GM04503 (cell line): ENCODE data around the gene ABT1.
"Not testable (repeated sequence)": the region's sequence is repeated elsewhere in the genome, so short reads cannot be mapped to it uniquely, and the experiment has no call there.

Experiments used
- DNase-seq: peaks from one replicate; pipeline ENCODE4 v3.0.0-alpha.2; 2012; ENCODE audit warnings: low read depth

The ABT1 gene

GRCh38 chr6:26596579-26597388 lies at the start of gene ABT1:
TSS of gene ABT1 (plus strand) at chr6:26596953. CDS start at chr6:26596983, 30 bp downstream.
- DNase-seq, result peak; percentile 90

- not testable (repeated sequence) for DNase-seq
These were observed 49.4 kb upstream of the ABT1 start for GRCh38 chr6:26547363-26547762.

DNA sequence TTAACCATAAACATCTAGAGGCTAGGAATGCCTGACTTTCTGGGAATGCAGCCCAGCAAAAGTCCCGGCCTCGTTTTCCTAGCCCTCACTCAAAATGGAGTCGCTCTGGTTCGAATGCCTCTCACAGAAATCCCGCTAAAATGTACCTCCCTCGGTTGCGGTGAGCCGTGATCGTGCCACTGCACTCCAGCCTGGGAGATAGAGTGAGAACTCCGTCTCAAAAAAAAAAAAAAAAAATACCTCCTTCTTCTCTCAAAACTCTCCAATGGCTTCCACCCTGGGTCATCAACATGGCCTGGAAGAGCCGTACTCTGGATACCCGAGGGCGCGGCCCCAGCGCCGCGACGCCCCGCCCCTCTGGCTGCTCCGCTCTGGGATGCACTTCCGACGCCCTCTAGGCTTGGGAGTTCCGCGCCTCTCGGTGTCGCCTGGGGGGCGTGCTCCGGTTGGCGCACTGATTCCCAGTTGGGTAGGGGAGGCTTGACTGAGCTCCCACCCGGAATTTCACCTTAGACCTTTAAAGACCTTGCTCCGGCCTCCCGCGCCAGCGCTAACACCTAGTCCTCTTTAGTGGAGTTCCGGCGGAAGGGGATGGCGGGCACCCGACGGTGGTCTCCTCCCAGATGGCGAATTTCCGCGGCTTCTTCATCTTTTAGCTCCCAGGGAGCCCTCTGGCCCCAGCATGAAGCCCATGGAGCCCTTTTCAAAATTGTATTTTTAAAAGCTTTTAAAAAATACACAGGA lies 46.3 kb upstream of the ABT1 start:
- no peak for DNase-seq

DNA sequence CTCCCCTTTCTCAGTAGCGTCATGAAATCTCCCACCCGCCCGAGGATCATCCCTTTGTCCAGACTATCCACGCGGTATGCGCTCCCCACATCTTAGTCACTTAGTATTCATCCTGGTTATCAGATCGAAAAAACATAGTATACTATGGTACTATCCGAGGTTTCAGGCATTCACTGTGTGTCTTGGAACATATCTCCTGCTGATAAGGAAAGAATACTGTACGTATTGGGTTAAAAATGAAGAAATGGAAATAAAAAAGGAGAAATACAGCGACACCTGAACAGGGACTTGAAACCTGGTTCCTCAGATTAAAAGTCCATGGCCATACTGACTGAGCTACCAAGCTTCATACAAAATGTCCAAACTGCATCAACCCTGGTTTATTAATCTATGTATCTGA lies 44.5 kb upstream of the ABT1 start:
- no peak for DNase-seq

DNA sequence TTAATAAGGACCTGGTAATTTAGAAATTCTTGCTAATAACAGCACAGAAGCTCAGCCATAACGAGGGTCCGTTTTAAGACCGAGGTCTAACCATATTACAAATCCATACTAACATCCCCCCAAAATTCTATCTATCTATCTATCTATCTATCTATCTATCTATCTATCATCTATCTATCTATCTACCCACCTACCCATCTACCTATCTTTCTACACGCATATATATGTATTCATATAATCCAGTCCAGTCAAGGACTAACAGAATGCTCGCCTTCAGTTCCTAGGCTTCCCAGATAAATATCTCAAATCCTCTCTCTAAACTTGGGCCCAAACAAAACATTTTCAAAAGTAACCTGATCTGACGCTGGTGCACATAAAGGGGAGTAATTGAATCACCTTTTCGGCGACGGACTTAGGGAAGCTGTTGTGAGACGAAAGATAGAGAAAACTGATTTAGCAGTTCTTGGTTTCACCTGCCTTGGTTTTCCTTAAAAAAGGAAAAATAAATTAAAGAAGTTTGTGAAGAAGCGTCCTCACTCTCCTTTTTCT lies 44.0 kb upstream of the ABT1 start:
- DNase-seq, result no peak

DNA sequence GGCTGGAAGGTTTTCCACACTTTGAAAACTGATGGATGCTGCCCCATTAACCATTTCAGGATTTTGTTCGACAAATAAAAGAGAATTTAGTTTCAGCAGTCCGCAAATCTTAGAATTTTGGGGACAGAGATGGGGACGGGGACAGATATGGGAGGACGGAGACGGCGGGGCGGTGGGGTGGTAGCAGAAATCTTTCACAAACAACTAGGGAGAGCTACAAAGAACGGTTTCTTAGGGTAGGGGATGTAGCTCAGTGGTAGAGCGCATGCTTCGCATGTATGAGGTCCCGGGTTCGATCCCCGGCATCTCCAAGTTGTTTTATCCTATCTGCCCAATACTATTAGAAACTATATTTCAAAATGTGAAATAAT lies 43.5 kb upstream of the ABT1 start:
- DNase-seq, result no peak

DNA sequence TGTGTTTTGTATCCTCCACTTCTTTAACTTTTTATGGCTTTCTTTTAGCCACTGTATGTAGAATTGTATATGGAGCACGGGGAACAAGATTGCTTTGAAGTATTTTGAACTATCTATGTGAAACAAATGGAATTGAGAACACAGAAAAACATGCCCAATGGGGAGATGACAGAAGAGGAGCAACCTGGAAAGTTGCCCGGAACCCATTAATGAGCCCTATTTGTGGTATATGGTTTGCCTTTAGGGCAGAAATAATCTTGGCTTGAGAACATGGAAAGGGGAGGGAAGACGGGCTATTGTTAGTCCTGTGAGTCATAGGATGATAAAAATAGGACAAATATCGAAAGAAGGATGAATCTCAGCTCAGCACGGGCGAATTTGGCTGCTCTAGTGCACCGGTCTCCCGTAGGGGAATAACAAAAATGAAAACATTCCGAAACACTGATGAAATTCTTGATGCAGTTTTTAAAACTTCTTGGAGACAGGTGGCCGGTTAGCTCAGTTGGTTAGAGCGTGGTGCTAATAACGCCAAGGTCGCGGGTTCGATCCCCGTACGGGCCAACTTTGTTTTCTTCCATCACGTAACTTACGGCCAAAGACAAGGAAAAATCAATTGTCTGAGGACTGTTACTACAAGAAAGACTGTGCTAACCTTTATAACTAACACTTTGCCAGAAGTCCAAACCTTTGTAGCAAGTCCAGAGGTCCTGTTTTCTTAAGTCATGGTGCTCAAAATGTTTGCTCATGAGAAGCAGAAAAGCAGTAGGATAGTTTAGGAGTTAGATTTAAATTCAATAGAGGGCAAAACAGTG lies 42.9 kb upstream of the ABT1 start:
- peak; percentile 91 for DNase-seq

DNA sequence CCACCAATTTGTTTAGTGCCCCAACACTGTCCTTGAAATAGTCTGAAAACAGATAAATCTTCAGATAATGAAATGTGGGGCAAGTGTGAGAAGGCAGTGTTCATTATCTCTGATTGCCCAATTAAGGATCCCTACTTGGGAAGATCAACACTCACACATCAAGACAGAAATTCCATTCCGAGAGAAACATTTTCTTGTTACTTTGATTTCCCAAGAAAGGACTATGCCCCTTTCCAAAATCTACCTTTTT lies 42.4 kb upstream of the ABT1 start:
- no peak for DNase-seq

GRCh38 chr6:26554697-26555504 lies 41.9 kb upstream of the ABT1 start:
- DNase-seq, result no peak

DNA sequence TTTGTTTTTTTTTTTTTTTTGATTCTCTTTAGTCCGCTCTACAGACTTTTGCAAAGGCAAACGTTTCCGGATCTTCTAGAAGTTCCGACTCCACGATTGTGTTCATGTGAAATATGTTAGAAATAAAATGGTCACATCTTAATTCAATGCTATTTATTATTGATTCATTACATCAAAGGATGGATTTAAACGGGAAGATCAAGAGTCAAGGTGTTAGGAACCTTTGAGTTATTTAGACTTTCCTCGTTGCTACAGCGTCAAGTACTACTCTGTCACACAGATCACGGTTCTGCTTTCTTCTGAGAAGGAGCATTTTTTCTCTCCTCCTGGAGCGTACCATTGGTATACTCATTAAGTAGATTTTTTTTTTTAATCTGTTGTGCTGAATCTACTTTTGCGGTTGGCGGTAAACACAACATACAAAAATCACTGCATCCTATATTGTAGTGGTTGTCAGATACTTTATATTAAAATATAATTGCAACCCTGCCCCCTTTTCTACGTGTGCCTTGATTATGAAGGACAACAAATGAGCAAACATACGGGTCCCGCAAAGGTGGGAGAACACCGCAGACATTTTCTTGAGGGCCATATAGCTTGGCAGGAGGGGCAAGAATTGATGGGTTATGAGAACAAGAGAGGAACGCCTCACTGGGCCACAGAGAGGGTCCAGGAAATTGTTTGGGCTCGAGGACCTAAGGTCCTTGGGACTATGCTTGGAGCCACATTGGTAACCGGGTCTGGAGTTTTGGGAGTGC lies 41.1 kb upstream of the ABT1 start:
- DNase-seq, result no peak

GRCh38 chr6:26556263-26557070 lies 40.3 kb upstream of the ABT1 start:
- peak; percentile 84 for DNase-seq

DNA sequence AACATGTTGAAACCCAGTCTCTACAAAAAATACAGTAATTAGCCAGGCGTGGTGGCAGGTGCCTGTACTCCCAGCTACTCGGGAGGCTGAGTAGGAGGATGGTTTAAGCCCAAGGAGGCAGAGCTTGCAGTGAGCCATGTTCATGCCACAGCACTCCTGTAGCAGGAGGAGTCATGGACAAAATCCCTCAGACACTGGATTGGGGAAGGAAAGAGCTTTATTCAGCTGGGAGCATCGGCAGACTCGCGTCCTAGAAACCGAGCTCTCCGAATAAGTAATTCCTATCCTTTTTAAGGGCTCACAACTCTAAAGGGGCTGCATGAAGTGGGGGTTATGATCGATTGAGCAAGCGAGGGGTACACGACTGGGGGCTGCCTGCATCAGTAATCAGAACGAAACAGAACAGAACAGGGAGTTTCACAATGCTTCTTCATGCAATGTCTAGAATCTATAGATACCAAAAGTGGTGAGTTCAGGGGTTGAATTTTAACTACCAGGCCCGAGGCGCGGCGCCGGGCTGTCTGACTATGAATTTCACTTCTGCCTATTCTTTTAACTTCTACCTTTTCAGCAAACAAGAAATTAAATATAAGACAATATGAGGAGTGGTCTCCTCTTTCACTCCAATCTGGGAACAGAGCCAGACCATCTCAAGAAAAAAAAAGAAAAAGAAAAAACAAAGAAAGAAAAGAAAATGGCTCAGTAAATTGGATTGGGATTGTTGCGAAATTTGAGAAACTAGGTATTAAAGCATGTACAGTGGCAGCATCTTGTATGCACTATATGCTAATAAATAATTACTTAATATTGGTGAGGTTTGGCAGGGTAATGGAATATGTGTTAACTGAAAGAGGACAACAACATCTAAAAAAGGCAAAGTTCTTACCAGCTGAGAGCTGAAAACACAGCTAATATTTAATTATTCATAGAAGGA lies 35.0 kb upstream of the ABT1 start:
- DNase-seq, result no peak

DNA sequence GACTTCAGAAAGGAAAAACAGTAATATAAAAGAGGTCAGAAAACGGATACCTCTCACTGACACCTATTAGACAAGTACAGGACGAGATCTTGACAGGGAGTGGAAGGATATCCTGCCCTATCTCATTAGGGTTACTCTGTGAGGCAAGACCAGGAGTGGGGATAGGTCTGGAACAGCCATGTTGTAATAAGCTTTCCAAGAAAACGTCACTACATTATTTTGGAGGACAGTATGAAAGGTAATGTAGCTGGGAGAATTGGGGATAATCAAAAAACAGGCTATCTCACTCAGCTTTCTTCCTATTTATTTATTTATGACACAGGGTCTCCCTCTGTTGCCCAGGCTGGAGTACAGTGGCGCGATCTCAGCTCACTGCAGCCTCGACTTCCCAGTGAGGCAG lies 33.3 kb upstream of the ABT1 start:
- DNase-seq, result no peak

- no peak for DNase-seq
These were observed 27.9 kb upstream of the ABT1 start for GRCh38 chr6:26568601-26569432.

DNA sequence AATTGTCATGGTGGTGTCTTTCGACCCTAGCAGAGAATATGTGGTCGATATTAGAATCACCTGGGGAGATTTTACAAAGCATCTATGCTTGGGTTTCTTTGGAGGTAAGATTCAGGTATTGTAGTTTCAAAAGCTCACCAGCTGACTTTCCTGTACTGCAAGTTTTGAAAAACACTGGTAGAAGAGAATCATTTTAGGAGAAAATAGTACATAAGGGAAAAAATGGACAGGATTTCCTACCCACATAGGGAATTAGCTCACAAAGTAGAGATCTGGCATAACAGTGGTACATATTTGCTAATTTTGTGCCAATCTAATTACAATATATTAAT lies 27.4 kb upstream of the ABT1 start:
- no peak for DNase-seq

GRCh38 chr6:26570027-26570809 lies 26.5 kb upstream of the ABT1 start:
- DNase-seq, result no peak

- DNase-seq, result peak; percentile 70
These were observed 25.0 kb upstream of the ABT1 start for GRCh38 chr6:26571592-26572296.
